Gastrocnemius medialis (tissue), 4 donors: ENCODE measurements around the gene CENPS. TPM values are rescaled to one million over a fixed set of nuclear protein-coding genes. Genes with fewer than 3 reads are reported as not detected.

Experiments used
- ATAC-seq, 2 donors: fragments of 150-250 bp; one replicate each; pipeline ENCODE4 v1.9.1; 2016
- DNase-seq, 2 donors: peaks; one replicate each; pipeline ENCODE4 v3.0.0-alpha.2; 2019
- H3K27ac ChIP-seq, 4 donors: fragments of 200-600 bp; sonication (generic); 1 replicate in 1 of 4; 2 replicates in 3 of 4; pipeline ENCODE4 v1.5.1; 2016 to 2018; ENCODE audit warnings: mild to moderate bottlenecking in 2 of 4, moderate library complexity in 1 of 4
- H3K27me3 ChIP-seq, 3 donors: fragments of 200-600 bp; sonication (generic) in 2 of 3; 1 replicate in 1 of 3; 2 replicates in 2 of 3; pipeline versions ENCODE4 v1.5.1 to v1.6.0; 2016 to 2019; ENCODE audit warnings: mild to moderate bottlenecking in 1 of 3, moderate library complexity in 1 of 3
- H3K36me3 ChIP-seq, 2 donors: fragments of 200-600 bp; sonication (generic) in 1 of 2; one replicate each; pipeline ENCODE4 v1.5.1; 2017 to 2018
- H3K4me1 ChIP-seq, 2 donors: fragments of 200-600 bp; sonication (generic) in 1 of 2; one replicate each; pipeline ENCODE4 v1.5.1; 2016 to 2017; ENCODE audit warnings: mild to moderate bottlenecking in 2 of 2
- H3K4me3 ChIP-seq, 4 donors: fragments of 200-600 bp; sonication (generic) in 3 of 4; 1 replicate in 1 of 4; 2 replicates in 3 of 4; pipeline ENCODE4 v1.5.1; 2016 to 2019; ENCODE audit warnings: mild to moderate bottlenecking in 2 of 4
- H3K9me3 ChIP-seq, 3 donors: fragments of 200-600 bp; sonication (generic) in 2 of 3; 1 replicate in 1 of 3; 2 replicates in 2 of 3; pipeline ENCODE4 v1.5.1; 2016 to 2019
- CTCF ChIP-seq, 5 experiments: fragments of 450-650 bp in 3 of 5; fragments of 200-600 bp in 2 of 5; sonication (generic) in 2 of 5; IDR thresholded peaks in 4 of 5; conservative IDR thresholded peaks in 1 of 5; 1 replicate in 4 of 5; 2 replicates in 1 of 5; pipeline ENCODE4 v1.5.1; 2016 to 2019; ENCODE audit warnings: antibody characterized with exemption in 5 of 5, mild to moderate bottlenecking in 3 of 5, moderate library complexity in 3 of 5
- POLR2A ChIP-seq, 2 donors: fragments of 450-650 bp; IDR thresholded peaks; one replicate each; pipeline ENCODE4 v1.6.1; 2017; ENCODE audit warnings: antibody characterized with exemption in 2 of 2, mild to moderate bottlenecking in 2 of 2, moderate library complexity in 2 of 2
- in situ Hi-C, 4 donors: fragments of 200-750 bp; cut with MboI; loops; one replicate each; pipeline versions ENCODE4 v1.15.0 to v1.8.0; 2017; ENCODE audit warnings: low sequenced_read_pairs in 4 of 4
- intact Hi-C: fragments of 100-400 bp; cut with DNase I; formaldehyde crosslinking; loops from one replicate; pipeline ENCODE4 v1.15.1; 2023; ENCODE audit warnings: low total_unique reads
- total RNA-seq, 4 donors: library from RNA; depleted of rRNA; stranded (reverse); fragments of >200 nt; gene quantifications; one replicate each; pipeline versions ENCODE4 v1.1.0 to v1.2.3, GENCODE V29; 2016

The CENPS gene
- total RNA-seq, 4 donors from 2014 or later = 0.42 to 3.8 (median 2.9) TPM

- Histone ChIP-seq H3K27me3 (no peaks in the 10 kb centered on the region), H3K36me3 (peaks cover 0 to 36% of the 10 kb centered on the region in 2 donors), H3K9me3 (no peaks in the 10 kb centered on the region), H3K27ac (peak overlapping the region in 3 of 4 donors; percentile 37 to 93 (median 82)), H3K4me1 (peaks cover 0 to 21% of the 10 kb centered on the region in 2 donors), H3K4me3 (peak overlapping the region; percentile 71 to 99 (median 87))
- DNase-seq = no peak
- intact Hi-C loops = no loop called here
- no peak for ATAC-seq
- in situ Hi-C loops = no loop called here
- TF ChIP-seq CTCF (IDR thresholded peaks at IDR 0.05 in 4 of 5, conservative IDR thresholded peaks at IDR 0.05 in 1 of 5) = no peak
- TF ChIP-seq POLR2A (IDR thresholded peaks at IDR 0.05) = no peak
Measured at GRCh38 chr1:10400013-10400412, 30.2 kb upstream of the CENPS start.

DNA sequence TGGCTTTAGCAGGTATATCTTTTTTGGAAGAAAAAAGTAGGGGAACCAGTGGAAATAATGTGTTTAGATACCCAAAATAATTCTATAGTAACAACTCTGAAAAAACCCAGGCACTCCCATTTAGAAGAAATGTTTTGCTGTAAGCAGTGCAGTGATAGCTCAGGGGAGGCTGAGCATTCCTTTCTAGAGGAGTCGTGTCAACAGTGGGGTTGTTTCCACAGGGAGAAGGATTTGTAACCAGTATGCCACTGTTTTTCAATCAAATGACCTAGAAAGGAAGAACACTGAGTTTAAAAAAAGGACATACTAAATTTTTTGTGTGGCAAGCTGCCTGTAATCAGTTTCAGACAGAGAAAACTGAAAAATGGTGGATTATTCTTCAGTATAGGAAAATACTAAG lies 29.0 kb upstream of the CENPS start:
- peaks cover 0 to 49% of the 10 kb centered on the region in 2 donors for H3K36me3 ChIP-seq
- intact Hi-C loops (no loop called here), in situ Hi-C loops (no loop called here)
- H3K4me3 ChIP-seq = no peak overlapping the region
- ATAC-seq (no peak), DNase-seq (no peak)
- peaks cover 0 to 21% of the 10 kb centered on the region in 2 donors for H3K4me1 ChIP-seq
- H3K27ac ChIP-seq = no peak overlapping the region
- no peaks in the 10 kb centered on the region for H3K27me3 ChIP-seq
- TF ChIP-seq CTCF (IDR thresholded peaks at IDR 0.05 in 4 of 5, conservative IDR thresholded peaks at IDR 0.05 in 1 of 5) (no peak), POLR2A (IDR thresholded peaks at IDR 0.05) (no peak)
- H3K9me3 ChIP-seq = no peaks in the 10 kb centered on the region

GRCh38 chr1:10402729-10403274 lies 27.4 kb upstream of the CENPS start:
- TF ChIP-seq CTCF (IDR thresholded peaks at IDR 0.05 in 4 of 5, conservative IDR thresholded peaks at IDR 0.05 in 1 of 5) = no peak
- TF ChIP-seq POLR2A (IDR thresholded peaks at IDR 0.05) = no peak
- Histone ChIP-seq H3K36me3 (peaks cover 0 to 64% of the 10 kb centered on the region in 2 donors), H3K27me3 (no peaks in the 10 kb centered on the region), H3K9me3 (no peaks in the 10 kb centered on the region), H3K4me1 (peaks cover 0 to 21% of the 10 kb centered on the region in 2 donors), H3K27ac (no peak overlapping the region), H3K4me3 (no peak overlapping the region)
- DNase-seq (no peak), ATAC-seq (no peak)
- intact Hi-C loops (no loop called here), in situ Hi-C loops (no loop called here)

DNA sequence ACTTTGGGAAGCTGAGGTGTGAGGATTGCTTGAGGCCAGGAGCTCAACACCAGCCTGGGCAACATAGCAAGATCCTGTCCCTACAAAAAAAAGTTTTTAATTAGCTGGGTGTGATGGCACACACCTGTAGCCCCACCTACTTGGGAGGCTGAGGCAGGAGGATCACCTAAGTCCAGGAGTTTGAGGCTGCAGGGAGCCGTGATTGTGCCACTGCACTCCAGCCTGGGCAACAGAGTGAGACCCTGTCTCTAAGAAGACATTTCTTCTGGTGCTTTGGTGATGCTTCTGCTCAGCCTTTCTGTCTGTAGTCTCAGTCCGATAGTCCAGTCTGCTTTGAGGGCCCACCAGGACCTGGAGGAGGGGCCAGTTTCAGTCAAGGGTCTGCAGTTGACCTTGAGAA lies 23.0 kb upstream of the CENPS start:
- TF ChIP-seq CTCF (IDR thresholded peaks at IDR 0.05 in 4 of 5, conservative IDR thresholded peaks at IDR 0.05 in 1 of 5) = no peak
- no peak for TF ChIP-seq POLR2A (IDR thresholded peaks at IDR 0.05)
- H3K36me3 ChIP-seq = peaks cover 0 to 94% of the 10 kb centered on the region in 2 donors
- no peaks in the 10 kb centered on the region for H3K9me3 ChIP-seq
- in situ Hi-C loops (no loop called here), intact Hi-C loops (no loop called here)
- H3K27ac ChIP-seq = no peak overlapping the region
- no peak overlapping the region for H3K4me3 ChIP-seq
- no peaks in the 10 kb centered on the region for H3K27me3 ChIP-seq
- no peaks in the 10 kb centered on the region for H3K4me1 ChIP-seq
- no peak for DNase-seq
- no peak for ATAC-seq
